Colonic mucosa (tissue), 4 donors: ENCODE measurements around the gene ZNF74. TPM values are rescaled to one million over a fixed set of nuclear protein-coding genes. Genes with fewer than 3 reads are reported as not detected.

Experiments used
- DNase-seq: peaks from one replicate; pipeline ENCODE4 v3.0.0-alpha.2; 2020
- H3K27ac ChIP-seq: fragments of 200-600 bp; one replicate; pipeline ENCODE4 v1.8.0; 2021
- H3K27me3 ChIP-seq: fragments of 200-600 bp; one replicate; pipeline ENCODE4 v1.8.0; 2021
- H3K36me3 ChIP-seq: fragments of 200-600 bp; one replicate; pipeline ENCODE4 v1.8.0; 2021
- H3K4me1 ChIP-seq: fragments of 200-600 bp; one replicate; pipeline ENCODE4 v1.8.0; 2021; ENCODE audit warnings: mild to moderate bottlenecking
- H3K4me3 ChIP-seq: fragments of 200-600 bp; one replicate; pipeline ENCODE4 v1.8.0; 2021
- H3K9ac ChIP-seq, 2 donors: one replicate each; pipeline ENCODE4 v1.7.0; 2013; ENCODE audit warnings: control low read depth in 2 of 2, low read depth in 2 of 2, low read length in 2 of 2
- H3K9me3 ChIP-seq: fragments of 200-600 bp; one replicate; pipeline ENCODE4 v1.8.0; 2021
- CTCF ChIP-seq: fragments of 200-600 bp; IDR thresholded peaks from one replicate; pipeline ENCODE4 v1.8.0; 2022; ENCODE audit warnings: antibody characterized with exemption, mild to moderate bottlenecking
- intact Hi-C: fragments of 100-400 bp; cut with DNase I; formaldehyde crosslinking; loops from one replicate; pipeline ENCODE4 v1.14.1; 2022
- total RNA-seq, 2 donors: library from RNA; stranded (reverse); fragmentation: NEBNext Ultra II Directional in 1 of 2; extraction: Animal tissue kit (Norgen Biotek cat#: 25700) in 1 of 2; gene quantifications; one replicate each; pipeline ENCODE4 v1.2.1, GENCODE V29; 2021
- donor health status: healthy.
- donor health status: DM: no; HTN: no; CAD: no.
- donor health status: DM: no; HTN: no; CAD: no.

ZNF74 gene
- total RNA-seq, 2 donors from 2014 or later, result 6.2 to 7.8 TPM

GRCh38 chr22:20403779-20404140, 9.8 kb downstream of the ZNF74 start:
- DNase-seq, result no peak
- H3K27ac ChIP-seq, result no peak overlapping the region
- H3K4me3 ChIP-seq, result no peak overlapping the region
- no peak overlapping the region for H3K9ac ChIP-seq
- intact Hi-C loops, result no loop called here
- no peaks in the 10 kb centered on the region for H3K36me3 ChIP-seq
- no peaks in the 10 kb centered on the region for H3K9me3 ChIP-seq
- no peaks in the 10 kb centered on the region for H3K27me3 ChIP-seq
- TF ChIP-seq CTCF, result no peak
- no peaks in the 10 kb centered on the region for H3K4me1 ChIP-seq

DNA sequence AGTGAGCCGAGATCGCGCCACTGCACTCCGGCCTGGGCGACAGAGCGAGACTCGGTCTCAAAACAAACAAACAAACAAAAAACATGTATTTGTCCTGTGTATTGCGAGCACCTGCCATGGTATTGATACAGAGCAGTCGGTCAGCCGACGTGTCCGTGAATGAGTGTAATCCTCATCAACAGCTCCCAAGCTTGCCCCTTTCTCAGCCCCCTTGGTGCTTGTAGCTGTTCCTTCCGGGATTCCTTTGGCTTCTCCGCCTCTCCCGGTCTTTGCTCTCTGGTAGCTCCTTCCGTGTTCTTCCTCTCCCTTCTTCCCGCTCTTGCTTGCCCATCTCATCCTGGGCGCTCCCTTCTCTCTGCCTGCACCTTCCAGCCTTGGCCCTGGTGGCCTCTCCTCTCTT, 10.9 kb downstream of the ZNF74 start:
- Histone ChIP-seq H3K4me3 (no peak overlapping the region), H3K36me3 (no peaks in the 10 kb centered on the region), H3K4me1 (no peaks in the 10 kb centered on the region), H3K9ac (no peak overlapping the region), H3K27me3 (no peaks in the 10 kb centered on the region), H3K9me3 (no peaks in the 10 kb centered on the region), H3K27ac (no peak overlapping the region)
- intact Hi-C loops, result no loop called here
- DNase-seq, result no peak
- TF ChIP-seq CTCF, result no peak

- Histone ChIP-seq H3K27me3 (no peaks in the 10 kb centered on the region), H3K9ac (no peak overlapping the region), H3K4me1 (no peaks in the 10 kb centered on the region), H3K9me3 (no peaks in the 10 kb centered on the region), H3K36me3 (no peaks in the 10 kb centered on the region), H3K4me3 (no peak overlapping the region), H3K27ac (no peak overlapping the region)
- TF ChIP-seq CTCF, result no peak
- DNase-seq, result no peak
- intact Hi-C loops, result no loop called here
These were observed 11.5 kb downstream of the ZNF74 start for GRCh38 chr22:20405291-20405930.

GRCh38 chr22:20405931-20406685, 12.2 kb downstream of the ZNF74 start:
- no peaks in the 10 kb centered on the region for H3K27me3 ChIP-seq
- intact Hi-C loops, result no loop called here
- no peak for TF ChIP-seq CTCF
- H3K36me3 ChIP-seq, result no peaks in the 10 kb centered on the region
- DNase-seq, result no peak
- no peak overlapping the region for H3K27ac ChIP-seq
- H3K4me1 ChIP-seq, result no peaks in the 10 kb centered on the region
- H3K9ac ChIP-seq, result no peak overlapping the region
- H3K9me3 ChIP-seq, result no peaks in the 10 kb centered on the region
- no peak overlapping the region for H3K4me3 ChIP-seq

- DNase-seq, result no peak
- H3K4me1 ChIP-seq, result no peaks in the 10 kb centered on the region
- intact Hi-C loops, result no loop called here
- no peak overlapping the region for H3K27ac ChIP-seq
- H3K4me3 ChIP-seq, result no peak overlapping the region
- H3K27me3 ChIP-seq, result no peaks in the 10 kb centered on the region
- H3K9ac ChIP-seq, result no peak overlapping the region
- no peaks in the 10 kb centered on the region for H3K9me3 ChIP-seq
- TF ChIP-seq CTCF, result no peak
- no peaks in the 10 kb centered on the region for H3K36me3 ChIP-seq
These were observed 12.9 kb downstream of the ZNF74 start for GRCh38 chr22:20406686-20407408.
